Panc1 (cell line): ENCODE data around the gene ERC2. TPM values are rescaled to one million over a fixed set of nuclear protein-coding genes. Genes with fewer than 3 reads are reported as not detected.

ENCODE experiments used
- ATAC-seq: fragments of 200-7000 bp; cut with Tn5 transposase; 2 replicates; pipeline ENCODE4 v1.9.1; 2020; ENCODE audit warnings: mild to moderate bottlenecking, moderate library complexity
- BruUV-seq: library from RNA; stranded (reverse); fragments of 400-500 nt; replicated peaks from 2 replicates; lab custom pipeline; 2021; lab: Mats Ljungman, UMichigan
- CTCF ChIA-PET: fragments of 300-600 bp; sonication (Branson Sonifier 250); formaldehyde crosslinking; loops from one replicate; lab custom pipeline; 2022; ENCODE audit warnings: antibody characterized with exemption; lab: Charles Lee
- POLR2A ChIA-PET: fragments of 300-600 bp; sonication (Branson Sonifier 250); formaldehyde crosslinking; loops from one replicate; lab custom pipeline; 2022; ENCODE audit warnings: antibody characterized with exemption; lab: Charles Lee
- DNase-seq: peaks from one replicate; pipeline ENCODE4 v3.0.0-alpha.2; 2010; ENCODE audit warnings: low read depth, low spot score
- H3K27ac ChIP-seq: 2 replicates; pipeline ENCODE4 v1.5.1; 2011; ENCODE audit warnings: mild to moderate bottlenecking, low read length, inconsistent platforms
- H3K27me3 ChIP-seq: fragments of 200-500 bp; sonication (Bioruptor generic); 2 replicates; pipeline ENCODE4 v1.6.0; 2014; ENCODE audit warnings: low read length, inconsistent platforms; ENCODE audit not compliant: control insufficient read depth, insufficient read depth
- H3K36me3 ChIP-seq: fragments of 200-500 bp; sonication (Bioruptor generic); 2 replicates; pipeline ENCODE4 v1.5.1; 2014; ENCODE audit warnings: inconsistent platforms, mild to moderate bottlenecking, low read length, moderate library complexity; ENCODE audit not compliant: control insufficient read depth, insufficient read depth
- H3K4me1 ChIP-seq: 2 replicates; pipeline ENCODE4 v1.5.1; 2011; ENCODE audit warnings: inconsistent platforms, mild to moderate bottlenecking, low read length, moderate library complexity; ENCODE audit not compliant: control insufficient read depth, insufficient read depth
- H3K4me3 ChIP-seq, 2 experiments: 2 replicates each; pipeline ENCODE4 v1.5.1; 2011 to 2012; ENCODE audit warnings: low read depth in 2 of 2, low read length in 2 of 2, mild to moderate bottlenecking in 2 of 2, inconsistent platforms in 1 of 2, moderate library complexity in 1 of 2
- H3K9me3 ChIP-seq: fragments of 200-500 bp; sonication (Bioruptor generic); 2 replicates; pipeline ENCODE4 v1.5.1; 2014; ENCODE audit warnings: low read depth, mild to moderate bottlenecking, inconsistent platforms, low read length, moderate library complexity; ENCODE audit not compliant: control insufficient read depth, insufficient read depth
- POLR2AphosphoS5 ChIP-seq: IDR thresholded peaks from 2 replicates; pipeline ENCODE4 v1.6.1; 2012; ENCODE audit warnings: mild to moderate bottlenecking, low read depth, low read length, moderate library complexity
- REST ChIP-seq, 2 experiments: IDR thresholded peaks; 2 replicates each; pipeline ENCODE4 v1.6.1; 2011 to 2012; ENCODE audit warnings: low read depth in 2 of 2, control low read depth in 1 of 2, low read length in 1 of 2, mild to moderate bottlenecking in 1 of 2, moderate library complexity in 1 of 2; ENCODE audit not compliant: insufficient read depth in 1 of 2
- SIN3A ChIP-seq: IDR thresholded peaks from 2 replicates; pipeline ENCODE4 v1.6.1; 2012; ENCODE audit warnings: low read depth, mild to moderate bottlenecking, low read length, moderate library complexity, borderline replicate concordance; ENCODE audit not compliant: insufficient read depth
- TCF7L2 ChIP-seq: IDR thresholded peaks from 2 replicates; pipeline ENCODE4 v1.6.1; 2011; ENCODE audit warnings: mild to moderate bottlenecking, low read depth, low read length, inconsistent platforms
- in situ Hi-C: cut with HindIII; loops from 2 replicates; pipeline ENCODE4 v1.10.0; 2016; ENCODE audit warnings: low sequenced_read_pairs, low pct_unique_long_range_greater_than_20kb
- intact Hi-C: fragments of 100-400 bp; cut with micrococcal nuclease; formaldehyde crosslinking; loops from one replicate; pipeline ENCODE4 v1.10.0; 2022; ENCODE audit not compliant: unreplicated experiment
- total RNA-seq: library from RNA; stranded (reverse); gene quantifications from one replicate; pipeline ENCODE4 v1.2.1, GENCODE V29; 2021; ENCODE audit not compliant: unreplicated experiment
- TF ChIP-seq, protein P1 (sequence below): fragments of 450-650 bp; IDR thresholded peaks from 2 replicates; pipeline ENCODE4 v1.5.1; 2017; ENCODE audit warnings: mild to moderate bottlenecking

Gene ERC2
- total RNA-seq, 1 experiment from 2014 or later: 0.33 TPM

- in situ Hi-C loops: no loop called here
Measured at GRCh38 chr3:55765398-55765797, 702.9 kb downstream of the ERC2 start.

DNA sequence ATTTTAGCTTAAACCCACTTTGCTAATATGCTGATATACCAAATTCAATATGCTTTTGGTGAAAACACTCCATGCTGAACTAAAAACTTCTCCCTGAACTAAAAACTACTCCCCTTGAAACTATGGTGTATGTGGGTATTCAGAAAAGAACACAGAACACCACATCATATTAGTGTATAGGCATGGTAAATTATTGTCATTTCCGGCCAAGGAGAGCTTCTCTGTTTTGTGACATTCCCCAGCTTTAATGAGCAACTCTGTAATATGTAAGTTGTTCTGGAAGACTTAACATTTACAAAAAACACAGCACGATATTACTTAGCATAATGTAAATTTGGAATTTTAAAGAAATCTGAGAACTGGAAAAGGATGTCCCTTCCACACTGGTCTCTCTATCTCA lies 711.3 kb downstream of the ERC2 start:
- no peak for ATAC-seq

More at GRCh38 chr3:55765398-55765797, 702.9 kb downstream of the ERC2 start:
- no peak overlapping the region for H3K4me3 ChIP-seq
- ChIA-PET CTCF (no interaction called here), POLR2A (no interaction called here)
- intact Hi-C loops: no loop called here
- no TSS peak for BruUV-seq
- no peak for ATAC-seq
- H3K4me1 ChIP-seq: no peaks in the 10 kb centered on the region
- H3K27ac ChIP-seq: no peak overlapping the region
- H3K27me3 ChIP-seq: no peaks in the 10 kb centered on the region
- TF ChIP-seq, protein P1, sequence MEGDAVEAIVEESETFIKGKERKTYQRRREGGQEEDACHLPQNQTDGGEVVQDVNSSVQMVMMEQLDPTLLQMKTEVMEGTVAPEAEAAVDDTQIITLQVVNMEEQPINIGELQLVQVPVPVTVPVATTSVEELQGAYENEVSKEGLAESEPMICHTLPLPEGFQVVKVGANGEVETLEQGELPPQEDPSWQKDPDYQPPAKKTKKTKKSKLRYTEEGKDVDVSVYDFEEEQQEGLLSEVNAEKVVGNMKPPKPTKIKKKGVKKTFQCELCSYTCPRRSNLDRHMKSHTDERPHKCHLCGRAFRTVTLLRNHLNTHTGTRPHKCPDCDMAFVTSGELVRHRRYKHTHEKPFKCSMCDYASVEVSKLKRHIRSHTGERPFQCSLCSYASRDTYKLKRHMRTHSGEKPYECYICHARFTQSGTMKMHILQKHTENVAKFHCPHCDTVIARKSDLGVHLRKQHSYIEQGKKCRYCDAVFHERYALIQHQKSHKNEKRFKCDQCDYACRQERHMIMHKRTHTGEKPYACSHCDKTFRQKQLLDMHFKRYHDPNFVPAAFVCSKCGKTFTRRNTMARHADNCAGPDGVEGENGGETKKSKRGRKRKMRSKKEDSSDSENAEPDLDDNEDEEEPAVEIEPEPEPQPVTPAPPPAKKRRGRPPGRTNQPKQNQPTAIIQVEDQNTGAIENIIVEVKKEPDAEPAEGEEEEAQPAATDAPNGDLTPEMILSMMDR: no peak
- no peak for TF ChIP-seq TCF7L2
- no peak for TF ChIP-seq SIN3A
- TF ChIP-seq REST (IDR thresholded peaks at IDR 0.05; ENCODE audit: insufficient read depth in 1 of 2, low read depth in 2 of 2, low read length in 1 of 2): no peak
- TF ChIP-seq POLR2AphosphoS5: no peak
- no peak for DNase-seq
- no peaks in the 10 kb centered on the region for H3K36me3 ChIP-seq
- H3K9me3 ChIP-seq: no peaks in the 10 kb centered on the region

More for the DNA sequence above, 711.3 kb downstream of the ERC2 start:
- Histone ChIP-seq H3K4me3 (no peak overlapping the region), H3K27me3 (no peaks in the 10 kb centered on the region), H3K36me3 (no peaks in the 10 kb centered on the region), H3K4me1 (no peaks in the 10 kb centered on the region), H3K9me3 (no peaks in the 10 kb centered on the region), H3K27ac (no peak overlapping the region)
- ChIA-PET POLR2A (no interaction called here), CTCF (interaction anchor here (0.6 kb wide), 1 partner anchor 494 kb away, joined by 3 read pairs; no protein-coding TSS in a partner anchor)
- in situ Hi-C loops (no loop called here), intact Hi-C loops (no loop called here)
- BruUV-seq: no TSS peak
- TF ChIP-seq, protein P1: no peak
- TF ChIP-seq POLR2AphosphoS5: no peak
- no peak for TF ChIP-seq REST (IDR thresholded peaks at IDR 0.05; ENCODE audit: insufficient read depth in 1 of 2, low read depth in 2 of 2, low read length in 1 of 2)
- no peak for TF ChIP-seq TCF7L2
- no peak for TF ChIP-seq SIN3A
- no peak for DNase-seq
